GM21381 (cell line): ENCODE results near the gene SH2B2.
"Not testable (repeated sequence)": the region's sequence is repeated elsewhere in the genome, so short reads cannot be mapped to it uniquely, and the experiment has no call there.

Experiments used
- ATAC-seq: cut with Tn5 transposase; IDR thresholded peaks from one replicate; pipeline ENCODE4 v1.9.1; 2021; ENCODE audit warnings: mild to moderate bottlenecking, moderate library complexity; ENCODE audit not compliant: unreplicated experiment

The SH2B2 gene

DNA sequence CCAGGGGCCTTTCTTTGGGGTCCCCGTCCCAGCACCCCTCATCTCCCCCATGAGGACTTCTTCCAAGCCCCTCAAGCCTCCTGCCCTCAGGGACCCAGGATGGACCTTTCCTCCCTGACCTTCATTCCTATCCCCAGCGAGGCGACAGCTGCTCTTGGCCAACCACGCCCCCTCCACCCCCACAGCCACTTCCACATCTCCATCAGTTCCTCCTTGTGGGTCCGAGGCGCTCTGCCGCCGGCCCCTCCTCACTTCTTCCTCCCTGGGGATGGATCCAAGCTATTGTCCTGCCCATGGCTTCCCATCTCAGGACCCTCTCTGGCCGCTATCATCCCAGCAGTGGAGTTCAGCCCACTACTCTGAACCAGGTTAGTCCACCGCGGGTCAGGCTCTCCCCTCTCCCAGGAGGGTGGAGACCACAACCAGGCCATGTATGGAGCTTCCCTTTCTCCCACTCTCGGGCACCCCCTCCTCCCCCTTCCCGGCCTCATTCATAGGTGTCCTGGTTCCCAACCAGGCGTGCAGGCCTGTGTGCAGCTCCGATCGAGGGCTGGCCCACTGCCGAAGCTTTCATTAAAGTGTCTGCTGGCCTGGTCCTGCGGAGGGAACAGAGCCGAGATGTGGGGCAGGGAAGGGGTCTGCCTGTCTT lies 1.7 kb upstream of the SH2B2 start:
- no peak for ATAC-seq

DNA sequence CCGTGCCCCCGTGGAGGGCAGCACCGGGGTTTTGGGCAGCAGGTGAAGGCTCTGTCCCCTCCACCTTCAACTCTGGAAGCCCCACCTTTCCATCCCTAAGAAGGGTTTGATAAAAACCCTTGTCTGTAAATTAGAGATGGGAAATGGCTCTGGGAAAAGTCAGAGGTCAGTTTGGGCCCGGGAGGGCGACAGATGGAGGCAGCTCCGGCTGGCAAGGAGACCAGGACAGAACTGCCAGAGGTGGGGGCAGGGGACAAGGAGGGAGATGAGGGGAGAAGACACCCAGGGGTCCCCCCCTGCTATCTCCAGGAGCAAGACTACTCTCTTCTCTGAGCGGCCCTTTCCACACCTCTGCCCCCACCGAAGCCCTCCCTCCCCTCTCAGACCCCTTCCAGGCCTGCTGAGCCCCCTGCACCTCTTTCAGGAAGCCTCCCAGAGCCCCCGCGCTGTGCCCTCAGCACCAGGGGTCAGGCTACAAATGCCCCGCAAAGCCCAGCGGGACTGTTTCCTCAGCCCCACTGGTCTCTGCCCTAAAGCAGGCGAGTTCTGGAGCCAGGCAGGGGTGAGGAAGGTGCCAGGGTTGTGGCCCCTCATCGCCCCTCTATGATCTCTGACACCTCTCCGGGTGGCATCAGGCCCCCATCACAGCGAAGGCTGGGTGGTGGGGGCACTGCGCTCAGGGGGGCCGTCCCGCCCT lies 980 bp upstream of the SH2B2 start:
- ATAC-seq = no peak

DNA sequence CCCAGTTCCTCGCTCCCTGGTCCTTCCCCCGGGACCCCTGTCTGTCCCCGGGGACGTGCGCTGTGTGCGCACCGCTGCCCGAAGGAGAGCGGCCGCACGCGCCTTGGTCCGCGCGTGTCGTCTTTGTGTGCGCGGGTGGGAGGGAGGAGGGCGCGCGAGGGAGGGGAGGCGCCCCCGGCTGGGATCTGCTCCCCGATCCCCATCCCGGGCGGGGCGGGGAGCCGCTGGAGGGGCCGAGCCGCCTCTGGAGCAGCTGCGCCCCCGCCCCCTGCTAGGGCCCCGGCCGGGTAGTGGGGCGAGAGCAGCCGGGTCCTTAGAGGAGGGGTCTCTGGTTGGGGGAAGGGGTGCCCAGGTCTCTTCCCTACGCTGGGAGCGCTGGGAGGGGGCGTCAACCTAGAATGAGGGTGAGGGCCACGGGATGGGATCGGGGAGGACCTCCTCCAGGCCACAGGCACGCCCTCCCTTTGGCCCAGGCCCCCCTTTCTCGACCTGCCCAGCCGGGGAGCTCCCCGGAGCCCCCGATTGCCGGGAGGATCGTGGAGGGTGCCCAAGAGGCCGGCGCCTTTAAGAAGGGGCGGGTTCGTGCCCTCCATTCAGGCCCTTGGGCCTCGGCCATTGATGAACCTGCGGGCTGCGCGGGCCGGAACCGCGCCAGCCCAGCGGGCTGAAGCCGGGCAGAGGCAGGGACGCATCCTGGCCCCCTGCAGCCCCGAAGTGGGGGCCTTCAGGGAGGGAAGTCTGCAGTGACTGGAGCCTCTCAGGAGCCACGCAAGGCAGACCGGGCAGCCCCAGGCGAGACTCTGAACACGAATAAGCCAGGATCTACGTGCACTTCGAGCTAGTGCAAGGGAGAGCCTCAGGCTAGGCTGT lies 678 bp downstream of the SH2B2 start:
- ATAC-seq = peak; percentile 2

DNA sequence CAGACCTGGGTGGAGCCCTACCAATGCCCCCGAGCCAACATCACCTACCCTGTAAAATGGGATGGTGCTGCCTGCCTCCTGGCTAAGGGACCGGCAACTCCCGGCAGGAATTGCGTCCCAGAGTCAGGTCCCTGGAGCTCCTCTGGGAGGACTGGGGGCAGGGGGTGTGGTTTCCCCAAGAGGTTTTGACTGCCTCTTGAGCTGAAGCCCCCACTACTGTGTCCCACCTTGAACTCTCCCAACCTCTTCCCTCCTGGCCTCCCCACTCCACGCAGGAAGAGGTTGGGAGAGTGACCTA lies 1.3 kb downstream of the SH2B2 start:
- no peak for ATAC-seq

DNA sequence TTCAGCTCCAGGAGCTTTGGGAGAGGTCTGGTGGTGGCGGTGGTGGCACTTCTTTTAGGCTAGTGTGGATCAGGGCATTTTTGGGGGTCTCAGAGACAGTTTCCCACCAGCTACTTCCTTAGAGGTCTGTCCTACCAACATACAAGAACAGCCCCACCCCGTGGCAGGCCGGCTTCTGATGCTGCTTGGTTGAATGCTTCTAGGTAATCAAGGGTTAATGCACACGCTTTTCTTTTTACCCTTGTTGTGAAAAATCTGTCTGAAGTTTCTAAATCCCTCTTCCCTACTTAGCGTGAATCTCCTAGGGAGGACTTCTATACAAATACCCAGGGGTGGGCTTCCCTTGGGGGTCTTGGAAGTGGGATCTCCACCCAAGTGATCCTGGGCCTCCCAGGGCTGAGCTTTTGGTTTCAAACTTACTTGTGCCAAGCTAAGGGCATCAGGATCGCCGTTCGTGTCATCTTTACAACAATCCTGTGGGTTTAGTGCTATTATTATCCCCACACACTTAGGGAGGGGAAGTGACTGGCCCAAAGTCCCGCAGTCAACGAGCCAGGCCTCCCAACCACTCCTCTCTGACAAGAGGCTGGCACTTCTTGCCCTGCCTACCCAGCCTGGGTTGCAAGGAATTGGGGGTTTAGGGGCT lies 1.7 kb downstream of the SH2B2 start:
- ATAC-seq = no peak

DNA sequence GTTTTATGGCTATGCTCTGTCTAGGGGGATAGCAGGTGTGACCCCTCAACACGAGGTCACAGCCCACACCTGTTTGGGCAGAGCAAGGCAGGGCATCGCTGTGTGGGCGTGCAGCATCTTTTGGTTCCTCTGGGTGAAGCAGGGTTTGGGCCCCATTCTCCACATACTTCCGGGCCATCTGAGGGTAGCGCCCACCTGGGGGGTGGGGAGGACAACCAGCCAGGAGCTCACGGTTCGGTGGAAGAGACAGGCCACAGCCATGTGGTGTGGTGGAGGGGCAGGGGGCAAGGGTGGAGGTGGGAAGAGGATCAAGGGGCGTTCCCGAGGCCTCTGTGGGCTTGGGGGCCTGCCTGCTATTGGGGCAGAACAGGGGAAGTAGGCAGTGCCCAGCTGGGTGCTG lies 2.4 kb downstream of the SH2B2 start:
- no peak for ATAC-seq

DNA sequence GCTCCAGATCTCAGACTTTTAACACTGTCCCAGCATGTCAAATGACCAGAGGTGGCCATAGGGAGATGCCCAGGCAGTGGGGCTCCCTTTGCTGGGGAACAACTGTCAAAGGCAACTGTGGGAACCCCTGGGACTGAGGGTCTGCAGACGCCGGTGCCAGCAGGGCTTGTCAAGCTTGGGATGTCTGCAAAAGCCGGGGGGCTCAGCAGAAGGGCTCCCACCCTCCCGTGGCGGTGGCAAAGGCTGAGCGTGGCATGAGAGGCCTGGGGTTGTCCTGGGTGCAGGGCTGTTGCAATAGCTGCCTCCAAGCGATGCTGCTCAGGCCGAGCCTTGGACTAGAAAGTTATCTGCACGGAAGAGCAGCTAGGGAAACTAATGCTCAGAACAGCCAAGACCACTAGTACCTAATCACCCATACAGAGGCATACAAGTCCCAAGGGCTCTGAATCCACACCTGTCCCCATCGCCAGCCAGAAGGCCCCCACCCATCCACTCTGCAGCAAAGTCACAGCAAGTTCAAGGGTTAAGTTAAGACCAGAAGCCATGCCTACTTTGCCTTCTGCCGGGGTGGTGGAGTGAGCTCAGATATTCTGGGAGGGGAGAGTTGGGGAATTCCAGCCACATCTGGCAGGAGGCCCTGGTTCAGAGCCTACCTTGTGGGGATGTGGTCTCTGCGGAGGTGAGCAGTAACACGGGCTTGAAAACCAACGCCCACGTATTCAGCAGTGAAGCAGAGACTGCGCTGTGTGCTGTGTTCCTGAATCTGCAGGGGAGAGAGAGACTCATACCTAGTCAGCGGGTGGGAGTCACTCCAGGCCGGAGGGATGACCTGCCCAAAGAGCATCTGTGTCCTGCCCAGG lies 4.6 kb downstream of the SH2B2 start:
- peak; percentile 32 for ATAC-seq

DNA sequence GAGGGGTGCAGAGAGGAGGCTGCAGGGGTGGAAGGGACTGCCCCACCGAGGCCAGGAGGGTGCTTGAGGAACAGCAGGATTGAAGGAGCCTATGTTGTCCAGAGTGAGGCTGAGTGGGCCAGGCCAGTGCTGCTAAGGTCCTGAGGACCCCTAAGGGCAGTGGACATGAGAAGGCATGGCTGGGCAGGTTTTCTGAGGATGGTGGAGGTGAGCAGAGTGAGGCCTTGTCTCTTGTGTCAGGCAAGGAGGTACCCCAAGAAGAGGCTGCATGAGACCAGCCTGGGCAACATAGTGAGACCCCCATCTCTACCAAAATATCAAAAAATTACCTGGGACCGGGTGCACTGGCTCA lies 5.2 kb downstream of the SH2B2 start:
- ATAC-seq = no peak

DNA sequence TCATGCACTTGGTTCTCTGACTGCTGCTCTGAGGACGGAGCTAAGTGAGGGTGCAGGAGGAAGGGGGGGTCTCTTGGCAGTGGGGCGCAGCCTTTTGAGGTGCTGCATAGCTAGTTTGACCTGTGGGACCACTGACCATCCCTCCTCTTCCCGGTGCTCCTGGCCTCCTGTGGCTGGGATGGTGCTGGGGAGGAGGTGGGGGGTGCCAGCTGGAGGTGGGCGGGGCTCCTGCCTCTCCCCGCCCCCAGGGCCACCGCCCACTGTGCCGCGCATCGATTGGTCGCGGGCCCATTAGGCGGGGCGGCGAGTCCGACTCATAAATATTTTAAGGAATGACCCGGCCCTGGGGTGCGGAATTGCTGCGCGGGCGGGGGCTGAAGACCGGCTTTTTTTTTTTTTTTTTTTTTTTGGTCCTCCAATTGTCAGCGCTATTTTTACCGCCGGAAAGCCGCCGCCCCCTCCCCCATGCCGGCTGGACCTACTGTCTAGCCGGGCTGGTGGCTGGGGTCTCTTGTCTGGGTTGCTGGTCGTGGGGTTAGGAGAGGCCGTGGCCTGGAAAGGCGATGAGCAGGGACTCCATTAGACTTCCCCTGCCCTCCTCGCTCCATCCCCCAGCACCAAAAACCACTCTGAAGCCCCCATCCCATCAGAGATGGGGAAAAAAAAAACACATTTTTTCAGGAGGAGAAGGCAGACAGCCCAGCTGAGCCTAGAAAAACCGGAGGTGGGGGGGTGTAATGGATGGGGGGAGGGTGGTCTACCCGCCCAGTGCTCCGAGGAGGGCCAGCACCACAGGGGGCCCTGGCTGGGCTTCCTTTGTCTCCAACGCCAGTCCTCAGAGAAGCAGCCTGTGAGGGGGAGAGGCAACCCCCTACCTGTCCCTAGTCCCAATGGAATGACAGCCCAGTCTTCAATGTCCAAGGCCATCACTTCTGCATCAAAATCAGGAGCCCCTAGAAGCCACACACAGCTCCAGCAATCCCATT lies 6.4 kb downstream of the SH2B2 start:
- no peak for ATAC-seq

DNA sequence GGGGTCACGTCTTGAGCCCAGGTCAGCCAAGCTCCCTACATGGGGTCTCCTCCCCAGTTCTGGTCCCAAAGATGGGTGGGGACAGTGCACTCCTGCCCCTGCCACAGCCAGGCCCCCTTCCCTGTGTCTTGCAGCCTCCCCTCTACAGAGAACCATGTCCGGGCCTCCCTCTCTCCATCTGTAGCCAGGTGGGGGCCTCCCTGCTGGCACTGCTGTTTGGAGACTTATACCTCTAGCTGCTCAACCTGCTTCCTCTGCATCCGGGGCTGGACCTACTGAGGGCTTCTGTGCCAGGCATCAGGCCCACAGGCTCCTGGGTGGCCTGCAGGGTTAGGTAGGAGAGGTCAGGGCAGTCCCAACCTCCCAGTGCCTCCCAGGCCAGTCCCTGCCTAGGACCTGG lies 7.9 kb downstream of the SH2B2 start:
- ATAC-seq = no peak

DNA sequence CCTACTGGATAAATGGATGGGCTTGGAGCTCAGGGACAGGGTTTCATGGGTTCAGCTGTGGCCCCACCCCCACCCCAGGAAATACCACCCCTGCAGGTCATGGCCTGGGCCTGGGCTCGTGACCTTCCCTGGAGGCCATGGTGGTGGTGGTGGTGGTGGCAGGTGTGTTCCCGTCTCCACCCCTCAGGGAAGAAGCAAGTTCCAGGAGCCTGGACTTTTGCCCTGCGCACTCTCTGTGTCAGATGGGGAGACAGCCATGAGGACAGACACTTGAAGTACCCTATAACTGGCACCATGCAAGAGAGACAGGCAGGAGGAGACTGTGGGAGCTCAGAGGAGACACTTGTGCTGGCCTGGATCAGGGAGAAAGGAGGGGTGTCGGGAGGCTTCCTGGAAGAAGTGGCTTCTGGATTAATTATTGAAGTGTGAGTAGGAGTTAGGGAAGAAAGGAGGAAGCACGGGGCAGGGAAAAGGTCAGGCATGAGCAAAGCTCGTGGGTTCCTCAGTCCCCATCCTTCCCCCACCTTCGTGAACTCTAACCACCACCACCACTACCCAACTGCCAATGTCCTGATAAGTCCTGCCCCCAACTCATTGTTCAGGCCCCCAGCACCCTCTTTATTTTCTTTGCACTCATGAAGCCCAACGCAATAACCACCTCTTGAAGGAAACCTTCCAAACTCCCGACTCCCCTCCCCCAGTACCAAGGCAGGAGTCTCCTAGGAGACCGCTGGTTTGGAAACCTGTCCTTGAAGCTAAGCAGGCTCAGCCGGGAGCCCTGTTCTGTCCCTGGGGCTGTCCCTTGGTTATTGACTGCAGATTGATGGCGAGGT lies 8.9 kb downstream of the SH2B2 start:
- ATAC-seq = no peak

DNA sequence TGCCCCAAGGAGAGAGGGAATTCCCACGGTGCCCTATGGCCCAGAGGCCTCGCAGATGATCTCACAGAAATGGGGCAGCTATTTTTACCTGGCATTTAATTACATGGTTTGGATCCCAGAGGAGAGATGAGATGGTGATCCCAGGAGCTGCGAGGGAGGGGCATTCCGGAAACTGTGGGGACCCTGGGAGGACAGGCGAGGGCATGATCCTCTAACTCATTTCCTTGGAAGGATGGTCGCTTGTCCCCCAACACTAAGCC lies 9.4 kb downstream of the SH2B2 start:
- ATAC-seq = no peak

DNA sequence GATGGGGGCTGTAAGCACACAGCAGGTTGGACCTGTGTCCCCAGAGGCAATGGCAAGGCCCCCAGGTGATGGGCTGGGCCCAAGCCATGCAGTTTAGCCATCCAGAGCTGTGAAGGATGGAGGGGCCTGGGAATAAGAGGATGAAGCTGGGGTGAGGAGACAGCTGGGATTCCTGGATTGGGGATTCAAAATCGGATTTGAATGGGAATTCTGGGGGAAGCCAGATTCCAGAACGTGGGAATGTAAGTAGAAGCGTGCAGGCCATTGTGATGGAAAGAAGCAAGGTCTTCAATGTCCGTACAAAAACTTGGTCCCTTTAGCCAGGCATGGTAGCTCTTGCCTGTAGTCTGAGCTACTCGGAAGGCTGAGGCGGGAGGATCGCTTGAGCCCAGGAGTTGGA lies 9.8 kb downstream of the SH2B2 start:
- no peak for ATAC-seq

DNA sequence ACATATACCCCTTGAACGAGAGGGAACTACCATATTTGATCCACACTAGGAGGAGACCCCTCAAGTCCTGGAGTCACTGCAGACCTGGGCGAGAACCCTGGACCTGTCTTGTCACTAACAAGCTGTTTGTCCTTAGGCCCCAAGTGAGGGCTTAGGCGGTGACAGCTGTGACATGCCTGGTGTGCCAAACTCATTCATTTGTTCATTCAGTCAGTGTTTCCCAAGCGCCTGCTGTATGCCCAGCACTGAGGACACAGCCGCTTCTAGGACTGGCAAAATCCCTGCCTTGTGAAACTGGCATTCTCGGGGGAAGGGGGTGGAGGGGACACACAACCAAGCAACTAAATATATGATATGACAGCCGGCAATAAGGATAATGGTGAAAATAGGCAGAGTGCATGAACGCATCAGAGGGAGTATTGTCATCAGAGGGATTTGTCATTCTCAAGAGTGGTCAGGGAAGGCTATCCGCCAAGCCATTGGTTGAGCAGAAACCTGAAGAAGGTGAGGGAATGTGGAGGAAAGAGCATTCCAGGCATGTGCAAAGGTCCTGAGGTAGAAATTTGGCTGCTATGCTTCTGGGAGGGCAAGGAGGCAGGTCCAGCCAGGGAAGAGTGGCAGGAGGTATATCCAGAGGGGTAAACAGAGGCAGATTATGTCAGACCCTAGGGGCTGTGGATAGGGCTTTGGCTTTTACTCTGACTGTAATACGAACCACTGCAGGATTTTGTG lies 11.0 kb downstream of the SH2B2 start:
- no peak for ATAC-seq

DNA sequence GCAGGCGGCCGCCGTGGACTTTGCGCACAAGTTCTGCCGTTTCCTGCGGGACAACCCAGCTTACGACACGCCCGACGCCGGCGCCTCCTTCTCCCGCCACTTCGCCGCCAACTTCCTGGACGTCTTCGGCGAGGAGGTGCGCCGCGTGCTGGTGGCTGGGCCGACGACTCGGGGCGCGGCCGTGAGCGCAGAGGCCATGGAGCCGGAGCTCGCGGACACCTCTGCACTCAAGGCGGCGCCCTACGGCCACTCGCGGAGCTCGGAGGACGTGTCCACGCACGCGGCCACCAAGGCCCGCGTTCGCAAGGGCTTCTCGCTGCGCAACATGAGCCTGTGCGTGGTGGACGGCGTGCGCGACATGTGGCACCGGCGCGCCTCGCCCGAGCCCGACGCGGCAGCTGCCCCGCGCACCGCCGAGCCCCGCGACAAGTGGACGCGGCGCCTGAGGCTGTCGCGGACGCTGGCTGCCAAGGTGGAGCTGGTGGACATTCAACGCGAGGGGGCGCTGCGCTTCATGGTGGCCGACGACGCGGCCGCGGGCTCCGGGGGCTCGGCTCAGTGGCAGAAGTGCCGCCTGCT lies 14.1 kb downstream of the SH2B2 start:
- ATAC-seq = no peak

DNA sequence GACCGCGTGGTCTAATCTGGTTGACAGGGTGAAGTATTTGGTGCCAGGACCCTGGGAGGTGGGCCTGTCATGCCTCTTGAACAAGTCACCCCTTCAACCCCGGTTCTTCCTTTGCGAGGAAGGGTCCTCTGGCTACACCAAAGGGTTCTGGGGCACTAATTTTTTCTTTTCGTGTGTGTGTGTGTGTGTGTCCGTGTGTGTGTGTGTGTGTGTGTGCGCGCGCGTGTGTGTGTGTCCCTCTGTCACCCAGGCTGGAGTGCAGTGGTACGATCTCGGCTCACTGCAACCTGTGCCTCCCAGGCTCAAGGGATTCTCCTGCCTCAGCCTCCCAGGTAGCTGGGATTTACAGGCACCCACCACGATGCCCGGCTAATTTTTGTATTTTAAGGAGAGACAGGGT lies 14.7 kb downstream of the SH2B2 start:
- not testable (repeated sequence) for ATAC-seq

DNA sequence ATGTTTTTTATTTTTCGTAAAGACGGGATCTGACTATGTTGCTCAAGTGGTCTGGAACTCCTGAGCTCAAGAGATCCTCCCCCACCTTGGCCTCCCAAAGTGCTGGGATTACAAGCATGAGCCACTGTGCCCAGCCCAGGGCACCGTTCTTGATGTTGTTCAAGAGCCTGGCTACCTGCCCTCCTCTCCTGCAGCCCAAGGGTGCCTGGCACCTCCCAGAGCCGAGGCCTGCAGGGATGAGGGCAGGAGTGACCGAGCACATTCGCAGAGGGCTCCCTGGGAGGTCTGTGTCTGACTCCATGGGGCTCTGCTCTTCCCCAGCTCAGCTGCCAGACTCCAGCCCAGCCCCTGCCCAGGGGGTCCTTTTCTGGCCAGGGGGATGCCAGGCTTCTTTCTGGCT lies 15.4 kb downstream of the SH2B2 start:
- no peak for ATAC-seq
